Measurements from ENCODE around the gene HNRNPA1. TPM values are rescaled to one million over a fixed set of nuclear protein-coding genes. Genes with fewer than 3 reads are reported as not detected.

The HNRNPA1 gene
- total RNA-seq, 2 experiments from 2014 or later = 1,232 to 1,373 TPM

GRCh38 chr12:54294152-54294952 lies 13.8 kb downstream of the HNRNPA1 start:
- peaks cover 2% of the 10 kb centered on the region for H3K4me1 Mint-ChIP-seq
- H3K4me3 Mint-ChIP-seq = no peak overlapping the region
- no peaks in the 10 kb centered on the region for H3K9me3 Mint-ChIP-seq (ENCODE audit: low read depth)
- no peaks in the 10 kb centered on the region for H3K36me3 Mint-ChIP-seq
- peak; percentile 66 for ATAC-seq
- peaks cover 24% of the 10 kb centered on the region for H3K27me3 Mint-ChIP-seq
- DNase-seq = peak; percentile 79
- CTCF ChIA-PET = interaction anchor here (0.7 to 9.2 kb wide), 30 partner anchors 8 to 1675 kb away, joined by 3 to 80 read pairs (median 5); partner anchors contain the start of genes CBX5, COPZ1 and HNRNPA1
- no peak overlapping the region for H3K27ac Mint-ChIP-seq

- CTCF ChIA-PET = interaction anchor here (0.7 to 9.2 kb wide), 18 partner anchors 9 to 90 kb away, joined by 3 to 80 read pairs (median 6); partner anchors contain the start of genes CBX5 and HNRNPA1
These were observed 14.5 kb downstream of the HNRNPA1 start for GRCh38 chr12:54294953-54295566.

DNA sequence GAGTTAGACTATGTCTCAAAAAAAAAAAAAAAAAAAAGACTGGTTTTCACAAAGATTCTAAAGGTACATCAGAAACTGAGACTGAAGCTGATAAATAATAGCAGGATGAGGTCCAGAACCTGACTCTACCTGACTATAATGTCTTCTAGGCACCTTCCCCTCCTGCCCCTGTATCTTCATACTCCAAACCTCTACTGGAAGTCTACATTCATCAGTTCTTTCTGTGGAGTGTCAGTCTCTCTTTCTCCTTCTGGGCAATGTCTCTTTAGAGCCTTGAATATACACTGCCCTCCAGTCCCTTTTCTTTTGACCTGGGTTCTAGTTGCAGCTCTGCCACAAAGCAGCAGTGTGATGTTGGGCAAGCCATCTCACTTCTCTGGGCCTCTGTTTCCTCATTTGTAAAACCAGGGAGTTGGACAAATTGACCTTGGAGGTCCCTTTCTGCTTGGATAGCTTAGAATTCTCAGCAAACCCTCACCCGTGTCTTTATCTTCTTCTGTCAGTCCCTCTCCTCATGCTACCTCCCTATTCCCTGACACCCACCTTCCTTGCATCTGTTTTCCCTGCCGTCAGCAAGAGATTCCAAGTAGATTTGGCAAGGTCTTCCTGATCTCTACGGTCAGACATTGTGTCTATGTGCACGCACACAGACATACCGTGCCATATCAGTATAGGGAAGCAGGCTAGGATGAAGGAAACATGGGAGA lies 16.0 kb downstream of the HNRNPA1 start:
- ATAC-seq (no peak), DNase-seq (no peak)
- no peaks in the 10 kb centered on the region for H3K36me3 Mint-ChIP-seq
- no peaks in the 10 kb centered on the region for H3K9me3 Mint-ChIP-seq (ENCODE audit: low read depth)
- no peak overlapping the region for H3K4me3 Mint-ChIP-seq
- H3K27me3 Mint-ChIP-seq = peaks cover 46% of the 10 kb centered on the region
- H3K4me1 Mint-ChIP-seq = peaks cover 8% of the 10 kb centered on the region
- CTCF ChIA-PET = interaction anchor here (0.8 to 9.2 kb wide), 8 partner anchors 10 to 84 kb away, joined by 3 to 80 read pairs (median 38); no protein-coding TSS in a partner anchor
- no peak overlapping the region for H3K27ac Mint-ChIP-seq

More at GRCh38 chr12:54294953-54295566, 14.5 kb downstream of the HNRNPA1 start:
- H3K4me3 Mint-ChIP-seq = no peak overlapping the region
- DNase-seq (no peak), ATAC-seq (no peak)
- H3K9me3 Mint-ChIP-seq (ENCODE audit: low read depth) = no peaks in the 10 kb centered on the region
- H3K27ac Mint-ChIP-seq = no peak overlapping the region
- peaks cover 2% of the 10 kb centered on the region for H3K4me1 Mint-ChIP-seq
- no peaks in the 10 kb centered on the region for H3K36me3 Mint-ChIP-seq
- peaks cover 31% of the 10 kb centered on the region for H3K27me3 Mint-ChIP-seq

DNA sequence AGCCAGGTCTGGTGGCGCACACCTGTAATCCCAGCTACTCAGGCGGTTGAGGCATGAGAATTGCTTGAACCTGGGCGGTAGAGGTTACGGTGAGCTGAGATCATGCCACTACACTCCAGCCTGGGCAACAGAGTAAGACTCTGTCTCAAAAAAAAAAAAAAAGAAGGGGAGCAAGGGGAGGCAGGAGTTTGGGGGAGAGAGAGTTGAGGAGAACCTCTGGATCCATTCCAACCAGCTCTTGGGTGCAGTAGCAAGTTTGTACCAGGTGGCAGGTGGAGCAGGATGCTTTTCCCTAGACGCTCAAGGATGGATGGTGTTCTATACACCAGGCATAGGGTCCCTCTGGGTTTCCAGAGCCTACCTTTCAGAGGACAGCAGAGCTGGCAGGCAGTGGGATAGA lies 18.4 kb downstream of the HNRNPA1 start:
- CTCF ChIA-PET = interaction anchor here (0.7 to 1.7 kb wide), 13 partner anchors 12 to 597 kb away, joined by 3 to 9 read pairs (median 3); partner anchors contain the start of gene COPZ1
- ATAC-seq (no peak), DNase-seq (no peak)
- Mint-ChIP-seq H3K27ac (no peak overlapping the region), H3K27me3 (peaks cover 65% of the 10 kb centered on the region), H3K9me3 (ENCODE audit: low read depth) (no peaks in the 10 kb centered on the region), H3K36me3 (no peaks in the 10 kb centered on the region), H3K4me3 (no peak overlapping the region), H3K4me1 (peaks cover 11% of the 10 kb centered on the region)

- H3K4me3 Mint-ChIP-seq = no peak overlapping the region
- ATAC-seq = no peak
These were observed 19.1 kb downstream of the HNRNPA1 start for GRCh38 chr12:54299515-54300224.

DNA sequence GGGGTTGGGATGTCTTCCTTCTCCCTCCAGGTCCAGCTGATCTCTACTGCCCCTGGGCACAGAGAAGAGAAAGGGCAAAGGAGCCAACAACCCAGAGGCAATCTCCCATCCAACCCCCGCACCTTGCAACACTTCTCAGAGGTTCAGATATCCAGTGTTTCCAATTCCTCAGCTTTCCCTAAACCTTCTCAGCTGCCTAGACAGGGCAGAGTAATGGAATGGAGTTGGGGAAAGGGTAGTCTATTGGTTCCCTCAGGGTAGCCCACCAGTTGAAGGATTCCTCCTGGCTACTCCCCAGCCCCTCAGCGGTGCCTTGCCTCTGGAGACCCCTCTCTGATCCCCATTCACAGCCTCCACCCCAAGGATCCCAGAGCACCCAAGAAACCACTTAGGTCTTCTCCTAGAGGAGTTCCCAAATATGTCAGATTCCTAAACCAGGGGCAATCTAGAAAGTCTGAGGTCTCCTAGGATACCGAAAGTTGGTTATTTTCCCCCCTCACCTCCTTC lies 19.8 kb downstream of the HNRNPA1 start:
- DNase-seq (no peak), ATAC-seq (no peak)
- Mint-ChIP-seq H3K4me1 (peaks cover 18% of the 10 kb centered on the region), H3K36me3 (no peaks in the 10 kb centered on the region), H3K9me3 (ENCODE audit: low read depth) (no peaks in the 10 kb centered on the region), H3K27ac (no peak overlapping the region), H3K27me3 (peaks cover 76% of the 10 kb centered on the region), H3K4me3 (no peak overlapping the region)
- CTCF ChIA-PET = interaction anchor here (0.9 to 1.9 kb wide), 8 partner anchors 8 to 87 kb away, joined by 3 to 9 read pairs (median 4); partner anchors contain the start of genes CBX5 and COPZ1

More at GRCh38 chr12:54299515-54300224, 19.1 kb downstream of the HNRNPA1 start:
- Mint-ChIP-seq H3K27ac (no peak overlapping the region), H3K4me1 (peaks cover 17% of the 10 kb centered on the region), H3K9me3 (ENCODE audit: low read depth) (no peaks in the 10 kb centered on the region), H3K27me3 (peaks cover 73% of the 10 kb centered on the region), H3K36me3 (no peaks in the 10 kb centered on the region)
- DNase-seq = no peak
- CTCF ChIA-PET = interaction anchor here (0.6 to 1.7 kb wide), 18 partner anchors 9 to 597 kb away, joined by 3 to 9 read pairs (median 3); partner anchors contain the start of genes CBX5 and COPZ1

- ATAC-seq = peak; percentile 63
- no peak for DNase-seq
- no peak within 1 kb of the TSS for H3K27ac Mint-ChIP-seq
- H3K27me3 Mint-ChIP-seq = peaks cover 73% of the 10 kb centered on the region
- no peaks in the 10 kb centered on the region for H3K36me3 Mint-ChIP-seq
- no peaks in the 10 kb centered on the region for H3K9me3 Mint-ChIP-seq (ENCODE audit: low read depth)
- peaks cover 18% of the 10 kb centered on the region for H3K4me1 Mint-ChIP-seq
- CTCF ChIA-PET = interaction anchor here (0.9 to 1.9 kb wide), 5 partner anchors 10 to 86 kb away, joined by 3 to 9 read pairs (median 4); no protein-coding TSS in a partner anchor
- no peak within 1 kb of the TSS for H3K4me3 Mint-ChIP-seq
These were observed 20.4 kb downstream of the HNRNPA1 start, which contains the start of gene NFE2 for GRCh38 chr12:54300732-54301427. Gene NFE2 (minus strand): TSS chr12:54301015. CDS start chr12:54295248, 5,767 bp downstream.

DNA sequence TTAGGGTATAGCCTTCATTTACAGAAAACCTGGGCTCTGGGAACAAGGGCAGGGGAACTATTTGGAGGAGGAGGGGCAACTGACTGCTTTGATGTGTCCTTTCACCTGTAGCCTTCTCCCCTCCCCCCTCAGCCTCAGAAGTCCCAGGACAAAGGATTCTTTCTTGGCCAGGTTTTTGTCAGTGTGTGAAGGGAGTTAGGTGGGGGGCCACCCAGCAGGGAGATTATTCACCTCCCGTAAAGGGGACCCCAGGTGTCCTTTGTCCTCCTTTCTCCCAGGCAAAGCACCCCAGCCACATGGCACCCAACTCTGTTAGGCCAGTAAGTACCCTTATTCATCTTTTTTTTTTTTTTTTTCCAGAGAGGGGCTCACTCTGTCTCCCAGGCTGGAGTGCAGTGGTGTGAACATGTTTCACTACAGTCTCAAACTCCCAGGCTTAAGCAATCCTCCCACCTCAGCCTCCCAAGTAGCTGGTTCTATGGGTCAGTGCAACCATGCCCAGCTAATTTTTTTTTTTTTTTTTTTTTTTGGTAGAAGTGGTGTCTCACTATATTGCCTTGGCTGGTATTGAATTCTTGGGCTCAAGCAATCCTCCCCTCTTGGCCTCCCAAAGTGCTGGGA lies 21.0 kb downstream of the HNRNPA1 start:
- Mint-ChIP-seq H3K27ac (no peak overlapping the region), H3K9me3 (ENCODE audit: low read depth) (no peaks in the 10 kb centered on the region), H3K4me1 (peaks cover 18% of the 10 kb centered on the region), H3K4me3 (no peak overlapping the region), H3K36me3 (no peaks in the 10 kb centered on the region), H3K27me3 (peaks cover 72% of the 10 kb centered on the region)
- DNase-seq = no peak
- no peak for ATAC-seq
- CTCF ChIA-PET = interaction anchor here (1.0 to 1.9 kb wide), 3 partner anchors 11 to 23 kb away, joined by 3 to 9 read pairs (median 4); no protein-coding TSS in a partner anchor

DNA sequence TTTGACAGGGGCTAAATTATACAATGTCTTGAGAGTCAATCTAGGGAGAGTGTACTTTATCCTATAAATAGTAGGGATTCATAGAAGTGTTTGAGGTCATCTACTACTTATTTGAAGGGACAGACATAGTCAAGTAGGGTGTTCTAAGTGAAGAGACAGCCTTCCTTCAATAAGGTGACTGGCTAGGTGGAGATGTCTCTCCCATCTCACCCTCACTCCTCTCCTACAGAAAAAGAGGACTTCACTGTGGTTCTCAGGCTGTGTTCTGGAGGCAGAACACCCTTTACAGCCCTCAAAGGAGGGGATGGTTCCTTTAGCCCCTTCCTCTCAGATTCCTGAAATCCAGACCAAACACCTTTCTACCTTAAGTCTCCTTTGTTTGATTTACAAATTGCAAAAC lies 23.1 kb downstream of the HNRNPA1 start:
- CTCF ChIA-PET = interaction anchor here (1.0 to 7.9 kb wide), 2 partner anchors 9 to 32 kb away, joined by 3 to 40 read pairs; no protein-coding TSS in a partner anchor
- H3K27ac Mint-ChIP-seq = no peak overlapping the region
- peaks cover 70% of the 10 kb centered on the region for H3K27me3 Mint-ChIP-seq

GRCh38 chr12:54304187-54304810 lies 23.8 kb downstream of the HNRNPA1 start:
- no peak overlapping the region for H3K27ac Mint-ChIP-seq
- H3K9me3 Mint-ChIP-seq (ENCODE audit: low read depth) = no peaks in the 10 kb centered on the region
- ATAC-seq = peak; percentile 16
- CTCF ChIA-PET = interaction anchor here (1.0 to 7.9 kb wide), 2 partner anchors 10 to 32 kb away, joined by 3 to 40 read pairs; no protein-coding TSS in a partner anchor
- H3K36me3 Mint-ChIP-seq = no peaks in the 10 kb centered on the region
- peaks cover 64% of the 10 kb centered on the region for H3K27me3 Mint-ChIP-seq
- peak; percentile 45 for DNase-seq
- peaks cover 28% of the 10 kb centered on the region for H3K4me1 Mint-ChIP-seq
- H3K4me3 Mint-ChIP-seq = no peak overlapping the region

More for the DNA sequence above, 23.1 kb downstream of the HNRNPA1 start:
- Mint-ChIP-seq H3K4me1 (peaks cover 28% of the 10 kb centered on the region), H3K4me3 (no peak overlapping the region), H3K36me3 (no peaks in the 10 kb centered on the region), H3K9me3 (ENCODE audit: low read depth) (no peaks in the 10 kb centered on the region)
- no peak for ATAC-seq
- no peak for DNase-seq

Data from activated CD8-positive, alpha-beta memory T cell treated with anti-CD3 and anti-CD28 coated beads, Interleukin-2, amount 10 ng/mL, durations not matched to agents 7 days and 5 days (primary cell).